PC-3 (cell line): ENCODE results near the gene TUBA4B.

Experiments used
- CTCF ChIP-seq: fragments of 300-600 bp; sonication (generic); conservative IDR thresholded peaks from 2 replicates; pipeline ENCODE4 v1.5.1; 2017; ENCODE audit warnings: antibody characterized with exemption, low read depth, mild to moderate bottlenecking, low read length
- EZH2 ChIP-seq: fragments of 300-600 bp; sonication (generic); IDR thresholded peaks from one replicate; pipeline ENCODE4 v1.6.1; 2017; ENCODE audit warnings: antibody characterized with exemption, mild to moderate bottlenecking, low read length; ENCODE audit not compliant: unreplicated experiment

- TF ChIP-seq CTCF, result no peak
- no peak for TF ChIP-seq EZH2
These were observed 30.0 kb downstream of the TUBA4B start for GRCh38 chr2:219282943-219283581.
